GM19455 (cell line): ENCODE measurements around the gene QPRT.
"Not testable (repeated sequence)": the region's sequence is repeated elsewhere in the genome, so short reads cannot be mapped to it uniquely, and the experiment has no call there.

ENCODE experiments used
- ATAC-seq: cut with Tn5 transposase; IDR thresholded peaks from one replicate; pipeline ENCODE4 v1.9.1; 2021; ENCODE audit not compliant: unreplicated experiment

The QPRT gene

DNA sequence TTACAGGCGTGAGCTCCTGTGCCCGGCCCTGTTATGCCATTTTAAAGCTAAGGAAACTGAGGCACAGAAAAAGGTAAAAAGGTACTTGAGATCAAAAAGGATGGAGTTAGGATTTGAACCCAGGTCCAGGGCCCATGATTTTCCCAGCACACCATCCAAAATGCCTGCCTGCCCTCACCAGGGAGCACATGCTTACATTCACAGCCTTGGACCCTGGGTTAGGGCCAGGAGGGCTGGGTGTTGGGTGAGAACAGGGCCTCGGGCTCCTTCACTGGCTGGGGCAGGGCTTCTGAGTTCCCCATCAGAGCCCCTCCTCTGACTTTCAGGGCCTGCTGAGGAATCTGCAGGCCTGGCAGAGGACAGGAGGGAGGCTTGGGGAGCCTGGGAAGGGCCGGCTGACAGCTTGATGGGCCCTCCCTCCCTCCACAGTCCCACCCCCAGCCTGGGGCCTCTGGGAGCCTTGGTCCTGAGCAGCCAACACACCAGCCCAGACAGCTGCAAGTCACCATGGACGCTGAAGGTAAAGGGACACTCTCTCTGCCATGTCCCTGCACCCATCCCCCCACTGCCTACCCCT, at the start of gene QPRT:
QPRT (plus strand) TSS at position 490 of the 577 bp plus-strand sequence; CDS start at position 508, 18 bp downstream.
- no peak for ATAC-seq

DNA sequence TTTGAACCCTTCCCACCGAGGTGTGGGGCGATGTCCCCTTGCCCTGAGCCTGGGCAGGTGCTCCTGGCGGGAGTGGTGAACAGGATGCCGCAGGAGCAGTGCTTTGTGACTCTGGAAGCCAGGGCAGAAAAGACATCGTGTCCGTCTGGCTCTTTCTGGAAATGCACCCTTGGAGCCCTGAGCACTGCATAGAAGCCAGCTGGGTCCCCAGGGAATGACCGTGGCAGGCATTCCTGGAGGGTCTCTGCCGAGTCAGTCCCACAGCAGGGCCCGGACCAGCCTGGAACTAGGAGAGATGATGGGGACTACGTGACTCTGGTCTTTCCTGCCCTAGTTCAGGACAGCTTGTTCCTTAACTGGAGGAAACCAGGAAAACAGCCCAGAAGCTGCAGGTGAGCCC, 49.7 kb upstream of the QPRT start:
- not testable (repeated sequence) for ATAC-seq

DNA sequence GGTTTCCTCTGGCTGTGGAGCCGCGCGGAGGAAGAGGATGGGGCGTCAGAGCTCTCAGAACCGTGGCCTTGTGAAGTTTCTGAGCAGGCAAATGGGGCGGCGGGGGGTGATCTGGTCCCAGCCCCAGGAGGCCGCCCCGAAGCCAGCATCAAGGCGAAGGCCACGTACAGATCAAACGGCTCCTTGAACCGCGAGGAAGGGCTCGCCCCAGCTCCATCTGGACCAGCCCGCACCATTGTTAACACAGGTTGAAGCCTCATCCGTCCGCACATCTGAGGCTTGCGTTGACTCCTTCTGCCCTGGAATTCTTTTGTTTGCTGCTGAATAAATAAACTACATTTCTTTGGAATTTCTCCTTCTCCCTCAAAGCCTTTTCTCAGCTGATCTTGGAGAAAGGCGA, 47.3 kb upstream of the QPRT start:
- ATAC-seq: not testable (repeated sequence)

DNA sequence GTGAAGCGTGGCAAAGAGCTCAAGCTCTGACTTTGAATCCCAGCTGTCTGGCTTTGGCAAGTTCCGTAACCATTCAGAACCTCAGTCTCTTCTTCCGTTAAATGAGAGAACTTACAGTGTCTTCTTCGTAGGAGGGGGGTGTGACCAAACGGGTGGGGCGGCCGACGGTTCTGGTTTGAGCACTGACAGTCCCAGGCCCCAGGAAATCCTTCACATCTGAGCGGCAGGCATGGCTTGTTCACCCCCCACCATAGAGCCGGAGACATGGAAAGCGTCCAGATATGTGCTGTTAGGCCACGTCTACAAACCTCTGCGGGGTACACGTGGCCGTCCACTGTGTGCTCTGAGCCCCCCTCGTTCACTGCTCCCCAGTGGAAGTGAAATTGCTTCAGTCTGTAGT, 43.1 kb upstream of the QPRT start:
- not testable (repeated sequence) for ATAC-seq

DNA sequence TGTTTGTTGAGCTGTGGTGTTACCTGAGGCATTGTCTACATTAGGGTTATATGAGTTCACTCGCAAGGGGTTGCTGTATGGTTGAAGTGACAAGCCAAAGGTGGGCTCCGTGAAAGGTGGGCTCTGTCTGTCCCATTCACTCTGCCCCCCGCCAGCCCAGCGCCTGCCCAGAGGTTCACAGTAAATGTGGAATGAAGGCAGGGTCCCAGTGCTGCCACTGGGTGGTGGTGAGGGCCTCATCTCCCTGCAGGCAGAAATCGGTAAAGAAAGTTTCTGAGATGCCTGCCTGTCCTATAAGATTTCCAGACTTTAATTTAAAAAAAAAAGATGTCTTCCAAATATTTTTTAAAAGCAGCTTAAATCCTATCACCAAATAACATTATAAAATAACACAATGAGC, 42.6 kb upstream of the QPRT start:
- ATAC-seq: not testable (repeated sequence)

- ATAC-seq: not testable (repeated sequence)
These were observed 40.2 kb upstream of the QPRT start for GRCh38 chr16:29638751-29639150.

DNA sequence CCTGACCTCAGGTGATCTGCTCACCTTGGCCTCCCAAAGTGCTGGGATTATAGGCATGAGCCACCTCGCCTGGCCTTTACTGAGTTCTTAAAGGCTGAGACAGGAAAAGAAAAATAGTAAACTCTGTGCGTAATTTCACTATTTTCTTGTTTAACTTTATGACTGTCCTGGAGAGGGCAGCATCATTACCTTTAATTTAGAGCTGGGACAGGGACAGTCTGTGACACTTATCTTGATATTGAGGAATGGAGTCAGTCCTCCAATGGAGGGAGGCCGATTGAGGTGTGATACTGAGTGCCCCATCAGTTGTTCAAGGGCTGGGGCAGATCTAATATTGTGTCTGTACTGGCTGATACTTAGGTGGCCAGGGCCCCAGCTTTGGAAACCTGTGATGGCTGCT, 37.4 kb upstream of the QPRT start:
- no peak for ATAC-seq

DNA sequence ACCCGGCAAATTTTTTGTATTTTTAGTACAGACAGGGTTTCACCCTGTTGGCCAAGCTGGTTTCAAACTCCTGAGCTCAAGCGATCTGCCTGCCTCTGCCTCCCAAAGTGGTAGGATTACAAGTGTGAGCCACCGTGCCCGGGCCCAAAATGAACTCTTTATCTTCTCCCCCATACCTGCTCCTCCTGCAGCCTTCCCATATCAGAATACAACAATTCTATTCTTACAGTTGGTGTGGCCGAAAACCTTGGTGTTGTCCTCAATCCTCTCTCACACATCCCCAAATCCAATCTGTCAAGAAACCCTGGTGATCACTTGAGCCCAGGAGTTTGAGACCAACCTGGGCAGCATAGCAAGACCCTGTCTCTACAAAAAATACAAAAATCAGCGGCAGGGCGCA, 35.4 kb upstream of the QPRT start:
- no peak for ATAC-seq

DNA sequence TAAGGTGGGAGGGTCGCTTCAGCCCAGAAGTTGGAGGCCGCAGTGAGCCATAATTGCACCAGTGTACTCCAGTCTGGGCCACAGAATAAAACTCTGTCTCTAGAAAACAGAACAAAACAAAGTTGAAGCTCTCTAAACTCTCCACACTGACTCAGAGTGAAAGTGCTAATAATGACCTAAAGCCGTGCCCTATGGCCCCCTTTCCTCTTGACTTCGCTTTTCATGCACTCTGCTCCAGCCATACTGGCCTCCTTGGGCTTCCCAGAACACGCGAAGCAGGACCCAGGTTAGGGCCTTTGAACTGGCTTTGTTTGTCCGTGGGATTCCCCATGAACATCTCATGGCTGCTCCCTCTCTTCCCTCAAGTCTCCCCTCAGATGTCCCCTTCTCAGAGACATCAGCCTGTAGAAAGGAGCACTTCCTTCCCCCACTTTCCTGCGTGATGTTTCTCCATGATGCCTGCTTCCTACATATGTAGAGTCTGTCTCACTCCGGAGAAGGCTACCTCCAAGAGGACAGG, 34.6 kb upstream of the QPRT start:
- ATAC-seq: no peak

GRCh38 chr16:29644973-29645693, 33.8 kb upstream of the QPRT start:
- no peak for ATAC-seq

DNA sequence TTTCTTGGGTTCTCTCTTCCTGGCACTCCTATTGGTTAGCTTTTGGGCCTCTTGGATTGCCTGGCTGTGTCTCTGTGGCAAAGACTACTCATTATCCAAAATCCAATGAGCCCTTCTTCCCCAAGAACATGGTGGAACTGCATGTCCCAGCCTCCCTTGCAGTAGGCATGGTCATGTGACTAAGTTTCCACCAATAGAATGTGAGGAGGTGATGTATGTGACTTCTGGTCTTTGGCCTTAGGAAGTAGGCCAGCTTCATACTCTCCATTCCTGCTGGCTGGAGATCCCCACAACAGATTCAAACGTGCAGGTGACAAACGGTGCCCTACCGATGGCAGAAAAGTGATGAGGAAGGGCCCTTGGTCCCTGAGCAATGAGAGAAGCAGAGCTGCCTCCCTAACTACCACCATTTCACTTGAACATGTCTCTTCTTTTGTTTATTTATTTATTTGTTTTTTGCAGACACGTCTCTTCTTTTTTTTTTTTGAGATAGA, 33.2 kb upstream of the QPRT start:
- no peak for ATAC-seq

DNA sequence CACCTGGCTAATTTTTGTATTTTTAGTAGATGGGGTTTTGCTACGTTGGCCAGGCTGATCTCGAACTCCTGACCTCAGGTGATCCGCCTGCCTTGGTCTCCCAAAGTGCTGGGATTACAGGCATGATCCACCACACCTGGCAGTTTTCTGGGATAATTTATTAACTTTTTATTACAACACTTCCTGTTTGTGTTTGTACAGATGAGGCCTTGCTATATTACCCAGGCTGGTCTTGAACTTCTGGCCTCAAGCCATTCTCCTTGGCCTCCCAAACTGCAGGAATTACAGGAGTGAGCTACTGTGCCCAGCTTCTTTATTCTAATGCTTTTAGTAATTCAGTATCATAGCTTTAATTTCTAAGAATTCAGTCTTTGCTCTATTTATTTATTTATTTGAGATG, 32.0 kb upstream of the QPRT start:
- ATAC-seq: no peak

DNA sequence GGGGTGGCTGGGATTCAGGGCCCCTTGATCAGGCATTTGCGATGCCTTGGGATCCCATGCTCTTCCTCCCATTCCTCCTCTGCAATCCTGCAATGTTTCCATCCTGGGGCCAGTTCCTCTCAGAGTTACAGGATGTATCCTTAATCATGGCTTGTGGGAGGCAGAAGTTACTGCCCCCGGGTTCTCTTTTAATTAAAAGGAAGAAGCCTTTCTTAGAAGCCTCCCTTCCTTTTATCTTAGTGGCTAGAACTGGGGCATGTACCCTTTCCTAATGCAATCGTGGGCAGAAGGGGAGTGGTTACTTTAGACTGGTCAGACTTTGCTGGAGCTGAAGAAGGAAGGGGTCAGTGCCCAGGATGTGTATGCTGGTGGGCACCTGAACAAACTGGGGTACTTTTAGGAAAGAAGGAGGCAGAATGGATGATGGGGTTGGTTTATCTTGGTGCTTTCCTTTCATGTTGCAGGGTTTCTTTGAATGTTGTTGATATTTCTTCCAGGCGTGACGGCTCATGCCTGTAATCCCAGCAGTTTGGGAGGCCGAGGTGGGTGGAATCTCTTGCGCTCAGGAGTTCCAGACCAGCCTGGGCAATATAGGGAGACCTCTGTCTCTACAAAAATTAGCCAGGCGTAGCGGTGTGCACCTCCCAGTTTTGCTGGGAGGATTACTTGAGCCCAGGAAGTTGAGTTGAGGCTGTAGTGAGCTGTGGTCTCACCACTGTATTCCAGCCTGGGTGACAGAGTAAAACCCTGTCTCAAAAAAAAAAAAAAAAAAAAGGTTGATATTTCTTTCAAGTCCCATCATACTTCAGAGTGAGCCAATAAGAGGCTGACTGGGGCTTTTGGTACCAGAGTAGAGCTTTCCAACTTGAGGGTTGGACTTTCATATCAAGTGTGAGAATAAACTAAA, 29.1 kb upstream of the QPRT start:
- ATAC-seq: no peak

GRCh38 chr16:29650771-29651170, 28.2 kb upstream of the QPRT start:
- no peak for ATAC-seq

DNA sequence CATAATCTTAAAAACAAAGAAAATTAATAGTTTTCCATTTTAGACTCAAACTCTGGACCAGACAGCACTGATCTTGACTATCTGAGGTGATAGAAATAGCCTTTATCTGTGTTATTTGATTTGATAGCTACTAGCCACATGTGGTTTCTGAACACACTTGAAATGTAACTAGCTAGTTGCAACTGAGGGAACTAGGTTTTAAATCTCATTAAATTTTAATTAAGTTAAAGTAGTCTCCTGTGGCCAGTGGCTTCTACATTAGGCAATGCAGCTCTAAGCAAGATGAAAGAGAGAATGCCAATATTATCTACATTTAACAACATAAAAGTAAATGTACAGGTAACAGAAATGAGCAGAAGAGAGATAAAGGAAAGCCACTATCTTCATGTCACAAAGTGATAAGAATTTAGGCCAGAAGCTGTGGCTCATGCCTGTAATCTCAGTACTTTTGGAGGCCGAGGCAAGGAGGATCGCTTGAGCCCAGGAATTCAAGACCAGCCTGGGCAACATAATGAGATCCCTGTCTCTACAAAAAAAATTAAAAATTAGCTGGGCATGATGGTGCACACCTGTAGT, 27.1 kb upstream of the QPRT start:
- ATAC-seq: no peak

DNA sequence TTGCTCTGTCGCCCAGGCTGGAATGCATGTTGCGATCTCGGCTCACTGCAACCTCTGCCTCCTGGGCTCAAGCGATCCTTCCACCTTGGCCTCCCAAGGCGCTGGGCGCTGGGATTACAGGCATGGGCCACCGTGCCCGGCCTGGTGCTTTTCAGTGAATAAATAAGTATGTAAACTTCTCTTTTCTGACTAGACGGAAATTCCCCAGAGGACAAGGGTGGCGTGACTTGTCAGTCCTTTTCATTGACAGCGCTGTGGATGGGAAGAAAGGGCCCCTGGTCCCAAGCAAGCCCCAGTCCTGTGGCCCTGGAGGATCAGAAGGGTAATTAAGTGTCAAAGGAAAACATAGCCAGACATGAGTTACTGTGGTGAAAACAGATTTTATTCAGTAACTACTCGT, 25.5 kb upstream of the QPRT start:
- no peak for ATAC-seq

- ATAC-seq: not testable (repeated sequence)
These were observed 25.1 kb upstream of the QPRT start for GRCh38 chr16:29653890-29654289.

DNA sequence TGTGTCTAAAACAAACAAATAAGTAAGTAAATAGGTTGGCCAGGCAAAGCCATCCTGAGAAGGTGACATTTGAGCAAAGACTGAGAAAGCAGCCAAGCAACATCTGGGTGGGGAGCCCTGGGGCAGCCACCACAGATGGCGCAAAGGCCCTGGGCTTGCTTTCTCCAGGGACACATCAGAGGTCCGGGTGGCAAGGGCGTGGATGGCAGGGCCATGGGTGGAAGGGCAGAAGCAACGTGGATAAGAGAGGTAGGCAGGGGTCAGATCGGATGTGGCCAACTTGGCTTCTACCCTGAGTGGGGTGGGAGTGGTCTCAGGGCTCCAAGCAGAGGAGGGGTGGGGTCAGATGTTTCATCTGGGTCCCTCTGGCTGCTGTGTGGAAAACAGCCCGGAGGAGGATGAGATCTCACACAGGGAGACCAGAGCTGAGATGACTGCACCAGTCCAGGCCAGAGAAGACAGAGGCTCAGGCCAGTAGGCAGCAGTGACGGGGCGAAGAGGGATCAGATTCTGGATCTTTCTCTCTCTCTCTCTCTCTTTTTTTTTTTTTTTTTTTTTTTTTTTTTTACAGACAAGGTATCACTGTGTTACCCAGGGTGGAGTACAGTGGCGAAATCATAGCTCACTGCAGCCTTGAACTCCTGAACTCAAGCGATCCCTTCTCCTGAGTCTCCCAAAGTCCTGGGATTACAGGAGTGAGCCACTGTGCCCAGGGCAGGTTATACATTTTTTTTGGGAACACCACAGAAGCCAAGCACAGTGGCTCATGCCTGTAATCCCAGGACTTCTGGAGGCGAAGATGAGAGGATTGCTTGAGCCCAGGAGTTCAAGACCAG, 22.1 kb upstream of the QPRT start:
- ATAC-seq: no peak

DNA sequence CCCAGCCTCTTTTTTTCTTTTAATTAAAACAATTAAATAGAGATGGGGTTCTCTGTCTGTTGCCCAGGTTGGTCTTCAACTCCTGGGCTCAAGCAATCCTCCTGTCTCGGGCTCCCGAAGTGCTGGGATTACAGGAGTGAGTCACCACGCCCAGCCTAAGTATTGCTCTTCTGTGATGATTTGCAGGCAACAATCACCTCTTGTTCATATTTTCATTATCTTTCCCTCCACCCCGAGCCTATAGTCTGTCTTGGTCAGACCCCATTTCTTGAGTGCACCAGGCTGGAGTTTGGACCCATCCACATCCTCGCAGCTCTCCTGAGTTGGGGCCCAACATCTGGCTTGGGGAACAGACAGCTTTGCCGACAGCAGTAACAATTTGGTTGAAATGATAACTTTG, 20.3 kb upstream of the QPRT start:
- no peak for ATAC-seq
